ENCODE measurements around the gene TSPAN14. TPM values are rescaled to one million over a fixed set of nuclear protein-coding genes. Genes with fewer than 3 reads are reported as not detected.

Gene TSPAN14
- polyA plus RNA-seq, 3 donors, result 123 to 160 (median 146) TPM

DNA sequence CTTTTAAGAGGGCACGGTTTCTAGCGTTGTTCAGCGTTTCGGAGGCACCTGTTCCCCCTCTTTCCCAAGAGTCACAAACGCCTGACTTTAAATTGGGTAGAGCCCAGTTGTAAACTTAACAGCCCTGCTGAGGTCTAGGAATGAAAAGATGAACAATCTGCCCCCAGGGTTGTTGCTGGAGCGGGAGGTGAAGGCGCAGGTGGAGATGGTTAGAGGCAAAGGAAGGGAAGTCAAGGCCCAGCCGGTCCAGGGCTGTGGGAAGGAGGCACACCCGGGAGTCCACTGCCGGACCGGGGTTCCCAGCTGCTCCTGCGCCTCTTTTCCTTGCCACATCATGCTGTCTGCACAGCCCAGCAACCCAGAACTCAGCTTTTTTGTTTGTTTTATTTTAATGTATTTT, 45.0 kb upstream of the TSPAN14 start:
- intact Hi-C loops (cut with micrococcal nuclease), result no loop called here

GRCh38 chr10:80410122-80410521, 44.0 kb upstream of the TSPAN14 start:
- H3K36me3 ChIP-seq (replicated peaks in 1 of 2; ENCODE audit: control insufficient read depth in 1 of 2, insufficient read depth in 2 of 2, low read length in 2 of 2), result no peaks in the 10 kb centered on the region
- H3K27ac ChIP-seq (ENCODE audit: low read depth in 1 of 2, low read length in 2 of 2), result no peak overlapping the region
- peaks cover 20 to 32% of the 10 kb centered on the region in 2 donors for H3K4me1 ChIP-seq (ENCODE audit: control insufficient read depth in 1 of 2, insufficient read depth in 2 of 2, low read length in 2 of 2)
- peaks cover 0 to 2% (median 0%) of the 10 kb centered on the region in 7 donors for H3K9me3 Mint-ChIP-seq
- H3K27me3 ChIP-seq (ENCODE audit: control insufficient read depth in 2 of 2, insufficient read depth in 2 of 2, low read length in 2 of 2), result peaks cover 0 to 28% of the 10 kb centered on the region in 2 donors
- H3K4me1 Mint-ChIP-seq, result peaks cover 30% of the 10 kb centered on the region
- no peak overlapping the region for H2AFZ ChIP-seq (ENCODE audit: insufficient read depth, low read depth, low read length, poor library complexity, severe bottlenecking)
- H3K4me3 Mint-ChIP-seq, result peak overlapping the region in 1 of 2 donors; percentile 24
- H3K4me3 ChIP-seq (replicated peaks in 1 of 3; ENCODE audit: low read depth in 2 of 3, low read length in 3 of 3), result no peak overlapping the region
- no peaks in the 10 kb centered on the region for H3K79me2 ChIP-seq (ENCODE audit: insufficient read depth, low read length)
- no peak for DNase-seq
- H3K9me3 ChIP-seq (replicated peaks in 1 of 2; ENCODE audit: control insufficient read depth in 1 of 2, insufficient read depth in 1 of 2, low read length in 2 of 2), result no peaks in the 10 kb centered on the region
- no peak overlapping the region for H3K9ac ChIP-seq (ENCODE audit: insufficient read depth, low read length, poor library complexity, severe bottlenecking)
- no peak overlapping the region for H3K4me2 ChIP-seq (replicated peaks; ENCODE audit: extremely low read depth, low read length, poor library complexity, severe bottlenecking)
- TF ChIP-seq, protein P1, sequence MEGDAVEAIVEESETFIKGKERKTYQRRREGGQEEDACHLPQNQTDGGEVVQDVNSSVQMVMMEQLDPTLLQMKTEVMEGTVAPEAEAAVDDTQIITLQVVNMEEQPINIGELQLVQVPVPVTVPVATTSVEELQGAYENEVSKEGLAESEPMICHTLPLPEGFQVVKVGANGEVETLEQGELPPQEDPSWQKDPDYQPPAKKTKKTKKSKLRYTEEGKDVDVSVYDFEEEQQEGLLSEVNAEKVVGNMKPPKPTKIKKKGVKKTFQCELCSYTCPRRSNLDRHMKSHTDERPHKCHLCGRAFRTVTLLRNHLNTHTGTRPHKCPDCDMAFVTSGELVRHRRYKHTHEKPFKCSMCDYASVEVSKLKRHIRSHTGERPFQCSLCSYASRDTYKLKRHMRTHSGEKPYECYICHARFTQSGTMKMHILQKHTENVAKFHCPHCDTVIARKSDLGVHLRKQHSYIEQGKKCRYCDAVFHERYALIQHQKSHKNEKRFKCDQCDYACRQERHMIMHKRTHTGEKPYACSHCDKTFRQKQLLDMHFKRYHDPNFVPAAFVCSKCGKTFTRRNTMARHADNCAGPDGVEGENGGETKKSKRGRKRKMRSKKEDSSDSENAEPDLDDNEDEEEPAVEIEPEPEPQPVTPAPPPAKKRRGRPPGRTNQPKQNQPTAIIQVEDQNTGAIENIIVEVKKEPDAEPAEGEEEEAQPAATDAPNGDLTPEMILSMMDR (IDR thresholded peaks at IDR 0.05), result no peak
- H4K20me1 ChIP-seq (ENCODE audit: insufficient read depth, low read length), result no peaks in the 10 kb centered on the region
- no peak overlapping the region for H3K27ac Mint-ChIP-seq
- peaks cover 0 to 10% of the 10 kb centered on the region in 2 donors for H3K36me3 Mint-ChIP-seq
- H3K27me3 Mint-ChIP-seq (ENCODE audit: low read depth in 3 of 3), result peaks cover 32 to 34% (median 34%) of the 10 kb centered on the region in 3 donors
- intact Hi-C loops (cut with micrococcal nuclease), result no loop called here
- 75% methylated on average over 2 of the region's 2 CpGs for WGBS (ENCODE audit: insufficient coverage)

More for the DNA sequence above, 45.0 kb upstream of the TSPAN14 start:
- Histone ChIP-seq H2AFZ (ENCODE audit: insufficient read depth, low read depth, low read length, poor library complexity, severe bottlenecking) (peak overlapping the region; percentile 92), H3K4me2 (replicated peaks; ENCODE audit: extremely low read depth, low read length, poor library complexity, severe bottlenecking) (peak overlapping the region; percentile 93), H4K20me1 (ENCODE audit: insufficient read depth, low read length) (no peaks in the 10 kb centered on the region), H3K36me3 (replicated peaks in 1 of 2; ENCODE audit: control insufficient read depth in 1 of 2, insufficient read depth in 2 of 2, low read length in 2 of 2) (no peaks in the 10 kb centered on the region), H3K27ac (ENCODE audit: low read depth in 1 of 2, low read length in 2 of 2) (no peak overlapping the region), H3K9me3 (replicated peaks in 1 of 2; ENCODE audit: control insufficient read depth in 1 of 2, insufficient read depth in 1 of 2, low read length in 2 of 2) (no peaks in the 10 kb centered on the region), H3K4me1 (ENCODE audit: control insufficient read depth in 1 of 2, insufficient read depth in 2 of 2, low read length in 2 of 2) (peaks cover 20 to 32% of the 10 kb centered on the region in 2 donors), H3K9ac (ENCODE audit: insufficient read depth, low read length, poor library complexity, severe bottlenecking) (peak overlapping the region; percentile 62), H3K27me3 (ENCODE audit: control insufficient read depth in 2 of 2, insufficient read depth in 2 of 2, low read length in 2 of 2) (peaks cover 0 to 28% of the 10 kb centered on the region in 2 donors), H3K4me3 (replicated peaks in 1 of 3; ENCODE audit: low read depth in 2 of 3, low read length in 3 of 3) (peak overlapping the region in 2 of 3 experiments; percentile 62 to 87), H3K79me2 (ENCODE audit: insufficient read depth, low read length) (no peaks in the 10 kb centered on the region)
- peak overlapping the region; percentile 85 to 96 for H3K4me3 Mint-ChIP-seq
- peaks cover 32 to 35% (median 34%) of the 10 kb centered on the region in 3 donors for H3K27me3 Mint-ChIP-seq (ENCODE audit: low read depth in 3 of 3)
- peaks cover 0 to 2% (median 0%) of the 10 kb centered on the region in 7 donors for H3K9me3 Mint-ChIP-seq
- no peak for DNase-seq
- TF ChIP-seq, protein P1 (IDR thresholded peaks at IDR 0.05), result no peak
- H3K36me3 Mint-ChIP-seq, result peaks cover 0 to 10% of the 10 kb centered on the region in 2 donors
- peaks cover 28% of the 10 kb centered on the region for H3K4me1 Mint-ChIP-seq
- 67% methylated on average over 2 of the region's 12 CpGs for WGBS (ENCODE audit: insufficient coverage)
- H3K27ac Mint-ChIP-seq, result no peak overlapping the region

Data from CD14-positive monocyte (primary cell).